ENCODE data around the gene OGDH.

DNA sequence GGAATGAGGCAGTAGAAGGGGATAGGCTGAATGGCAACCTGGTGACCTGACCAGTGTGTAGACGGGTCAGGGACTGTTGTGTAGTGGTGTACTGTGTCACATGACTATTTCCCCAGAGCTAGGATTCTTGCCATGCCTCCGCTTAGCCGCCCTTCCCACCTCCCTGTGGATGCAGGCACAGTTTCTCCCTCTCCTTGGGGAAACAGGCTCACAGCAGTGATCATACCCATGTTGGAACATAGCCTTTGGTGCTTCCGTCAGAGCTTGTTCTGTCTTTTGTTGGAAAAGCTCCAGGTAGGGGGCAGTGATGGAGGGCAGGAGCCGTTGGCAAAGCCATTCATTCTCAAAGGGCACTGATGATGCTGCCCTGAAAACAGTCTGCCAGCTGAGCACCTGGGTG, 44.3 kb downstream of the OGDH start:
- TF ChIP-seq POLR2A (IDR thresholded peaks at IDR 0.05) (no peak), POLR2AphosphoS5 (IDR thresholded peaks at IDR 0.05) (no peak)
- TF ChIP-seq, protein P1, sequence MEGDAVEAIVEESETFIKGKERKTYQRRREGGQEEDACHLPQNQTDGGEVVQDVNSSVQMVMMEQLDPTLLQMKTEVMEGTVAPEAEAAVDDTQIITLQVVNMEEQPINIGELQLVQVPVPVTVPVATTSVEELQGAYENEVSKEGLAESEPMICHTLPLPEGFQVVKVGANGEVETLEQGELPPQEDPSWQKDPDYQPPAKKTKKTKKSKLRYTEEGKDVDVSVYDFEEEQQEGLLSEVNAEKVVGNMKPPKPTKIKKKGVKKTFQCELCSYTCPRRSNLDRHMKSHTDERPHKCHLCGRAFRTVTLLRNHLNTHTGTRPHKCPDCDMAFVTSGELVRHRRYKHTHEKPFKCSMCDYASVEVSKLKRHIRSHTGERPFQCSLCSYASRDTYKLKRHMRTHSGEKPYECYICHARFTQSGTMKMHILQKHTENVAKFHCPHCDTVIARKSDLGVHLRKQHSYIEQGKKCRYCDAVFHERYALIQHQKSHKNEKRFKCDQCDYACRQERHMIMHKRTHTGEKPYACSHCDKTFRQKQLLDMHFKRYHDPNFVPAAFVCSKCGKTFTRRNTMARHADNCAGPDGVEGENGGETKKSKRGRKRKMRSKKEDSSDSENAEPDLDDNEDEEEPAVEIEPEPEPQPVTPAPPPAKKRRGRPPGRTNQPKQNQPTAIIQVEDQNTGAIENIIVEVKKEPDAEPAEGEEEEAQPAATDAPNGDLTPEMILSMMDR (IDR thresholded peaks at IDR 0.05), result no peak
